Measurements from ENCODE around the gene UBE2V1.
"Not testable (repeated sequence)": the region's sequence is repeated elsewhere in the genome, so short reads cannot be mapped to it uniquely, and the experiment has no call there.

The UBE2V1 gene

GRCh38 chr20:50136822-50137599 lies 24.1 kb upstream of the UBE2V1 start:
- DNase-seq, result peak in 1 of 2 experiments; percentile 26

- DNase-seq, result not testable (repeated sequence)
Observed at GRCh38 chr20:50135157-50135556, 22.2 kb upstream of the UBE2V1 start.

GRCh38 chr20:50133474-50134217 lies 20.7 kb upstream of the UBE2V1 start:
- no peak for DNase-seq

GRCh38 chr20:50133041-50133440 lies 20.1 kb upstream of the UBE2V1 start:
- no peak for DNase-seq

GRCh38 chr20:50130995-50131394 lies 18.0 kb upstream of the UBE2V1 start:
- DNase-seq, result no peak

- DNase-seq, result no peak
Observed at GRCh38 chr20:50130356-50130723, 17.4 kb upstream of the UBE2V1 start.

- no peak for DNase-seq
Observed at GRCh38 chr20:50129662-50130355, 16.9 kb upstream of the UBE2V1 start.

- DNase-seq, result no peak
Observed at GRCh38 chr20:50128520-50128905, 15.6 kb upstream of the UBE2V1 start.

GRCh38 chr20:50127587-50128519 lies 14.9 kb upstream of the UBE2V1 start:
- DNase-seq, result no peak

- DNase-seq, result no peak
Observed at GRCh38 chr20:50126662-50127061, 13.7 kb upstream of the UBE2V1 start.

GRCh38 chr20:50125279-50125678 lies 12.3 kb upstream of the UBE2V1 start:
- no peak for DNase-seq

GRCh38 chr20:50124496-50124895 lies 11.5 kb upstream of the UBE2V1 start:
- no peak for DNase-seq

- no peak for DNase-seq
Observed at GRCh38 chr20:50123418-50123817, 10.5 kb upstream of the UBE2V1 start.

- no peak for DNase-seq
Observed at GRCh38 chr20:50122763-50123162, 9.8 kb upstream of the UBE2V1 start.

- no peak for DNase-seq
Observed at GRCh38 chr20:50121858-50122271, 8.9 kb upstream of the UBE2V1 start.

- DNase-seq, result peak; percentile 52 to 59
Observed at GRCh38 chr20:50120935-50121693, 8.2 kb upstream of the UBE2V1 start.

GRCh38 chr20:50118203-50118602 lies 5.3 kb upstream of the UBE2V1 start:
- DNase-seq, result no peak

- no peak for DNase-seq
Observed at GRCh38 chr20:50116368-50116999, 3.5 kb upstream of the UBE2V1 start.

GRCh38 chr20:50115591-50116367 lies 2.8 kb upstream of the UBE2V1 start:
- peak; percentile 91 to 93 for DNase-seq

- no peak for DNase-seq
Observed at GRCh38 chr20:50115041-50115512, 2.1 kb upstream of the UBE2V1 start.
